Activated CD4-positive, alpha-beta T cell treated with anti-CD3 and anti-CD28 coated beads, Interleukin-10, Interleukin-2, amounts not matched to agents 100 ng/mL and 50 ng/mL, durations not matched to agents 16 hours and 8 hours (primary cell): ENCODE results near the gene ANXA3.

Source experiments
- DNase-seq: peaks from one replicate; pipeline ENCODE4 v3.0.0-alpha.2; 2020

Gene ANXA3

DNA sequence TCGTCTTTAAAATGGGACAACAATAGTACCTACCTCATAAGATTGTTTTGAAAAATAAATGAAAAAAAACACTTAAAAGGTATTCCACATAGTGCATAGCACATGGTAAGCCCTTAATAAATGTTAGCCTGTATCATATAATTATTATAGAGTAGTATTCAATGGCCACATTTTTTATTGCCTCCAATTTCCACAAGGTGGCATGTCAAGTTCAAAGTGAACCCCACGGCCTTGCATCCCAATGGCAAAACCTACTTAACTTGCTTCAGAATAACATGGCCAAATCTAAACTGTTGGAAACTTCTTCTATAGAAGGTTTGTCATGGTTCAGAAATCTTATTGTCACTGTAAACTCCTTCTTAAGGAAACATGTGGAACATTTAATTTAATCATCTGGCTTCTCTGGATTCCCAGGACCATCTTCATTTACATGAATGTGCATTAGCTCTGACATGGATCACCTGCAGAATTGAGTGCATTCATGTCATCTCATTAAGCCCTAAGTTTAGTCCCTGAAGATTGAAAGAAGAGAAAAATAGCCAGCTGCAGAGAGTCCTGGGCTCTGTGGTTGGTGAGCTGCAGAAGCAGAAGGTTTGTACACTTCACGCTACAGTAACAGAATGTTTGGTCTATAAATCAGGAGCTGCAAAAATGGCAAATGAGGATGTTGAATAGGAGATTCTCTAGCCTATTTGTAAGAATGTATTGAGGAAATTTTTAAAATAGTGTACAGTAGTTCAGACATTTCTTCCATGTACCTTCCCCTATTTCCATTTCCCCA lies 61.0 kb downstream of the ANXA3 start:
- DNase-seq: peak; percentile 48

DNA sequence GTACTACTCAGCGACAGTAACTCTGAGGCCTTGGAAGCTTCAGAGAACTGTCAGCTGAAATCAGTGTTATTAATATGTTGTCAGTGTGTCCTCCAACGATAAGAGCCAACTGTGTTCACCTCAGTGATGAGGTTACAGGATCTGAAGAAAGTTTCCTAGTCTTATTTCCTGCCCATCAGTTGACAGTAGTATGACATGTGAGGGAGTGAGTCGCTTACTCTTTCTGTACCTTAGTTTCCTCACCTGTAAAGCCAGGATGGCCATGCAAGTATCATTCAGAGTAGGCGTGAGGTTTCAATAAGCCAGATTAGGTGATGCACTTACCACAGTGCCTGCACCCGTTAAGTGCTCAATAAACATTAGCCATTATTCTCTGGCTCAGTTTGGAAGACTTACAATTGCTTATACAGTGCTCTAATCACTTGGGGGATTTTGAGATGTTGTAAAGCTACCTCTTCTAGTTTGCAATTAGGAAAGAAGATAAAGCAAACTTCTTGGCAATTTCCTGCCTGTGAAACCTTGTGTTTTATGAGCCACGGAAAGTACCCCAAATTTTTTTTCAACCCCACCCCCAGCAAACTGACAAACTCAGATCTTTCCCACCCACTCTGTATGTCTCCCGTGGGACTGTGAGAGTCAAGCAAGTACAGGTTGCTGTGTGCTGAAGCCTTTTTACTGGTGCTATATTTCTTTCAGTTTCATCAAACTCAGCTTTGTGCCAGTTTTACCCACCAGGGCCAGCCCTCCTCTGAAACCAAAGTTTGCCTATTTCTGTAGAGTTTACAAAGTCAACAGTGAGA lies 62.2 kb downstream of the ANXA3 start:
- peak; percentile 7 for DNase-seq

DNA sequence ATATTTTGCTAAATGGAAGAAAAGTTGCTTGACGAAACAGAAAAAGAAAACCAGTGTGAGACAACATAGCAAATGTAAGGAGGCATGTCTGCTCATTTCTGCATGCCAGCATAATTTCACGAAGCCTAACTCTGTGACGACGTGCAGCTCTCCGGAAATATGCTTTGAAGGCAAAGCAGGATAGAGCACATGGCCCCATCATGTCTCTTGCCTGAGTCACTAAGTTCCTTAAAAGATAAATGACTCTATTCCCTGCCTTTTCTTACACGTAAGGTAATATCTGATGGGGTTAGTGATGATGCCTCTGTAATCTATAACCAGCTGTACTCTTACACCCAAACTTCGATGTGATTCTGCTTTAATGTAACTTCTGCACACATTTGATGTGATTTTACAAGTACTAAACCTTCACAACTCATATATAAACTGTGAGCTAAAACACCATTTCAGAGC lies 64.5 kb downstream of the ANXA3 start:
- no peak for DNase-seq

DNA sequence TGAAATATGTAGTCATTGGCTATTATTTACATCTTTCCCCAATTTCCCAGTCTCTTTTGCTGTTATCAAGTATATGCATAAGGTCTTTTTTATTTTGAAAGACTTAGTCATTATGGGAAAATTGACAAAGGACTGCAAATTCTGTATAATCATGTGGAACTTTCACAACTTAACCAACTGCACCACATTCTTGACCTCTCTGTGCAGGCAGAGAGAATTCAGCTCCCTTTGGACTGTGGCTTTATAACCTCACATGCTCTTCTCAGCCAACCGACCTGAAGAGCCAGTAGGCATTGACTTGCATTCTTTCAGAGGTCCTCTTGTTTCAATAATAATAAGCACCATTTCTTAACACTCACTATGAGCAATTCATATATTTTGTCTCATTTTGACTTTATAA lies 66.9 kb downstream of the ANXA3 start:
- no peak for DNase-seq

DNA sequence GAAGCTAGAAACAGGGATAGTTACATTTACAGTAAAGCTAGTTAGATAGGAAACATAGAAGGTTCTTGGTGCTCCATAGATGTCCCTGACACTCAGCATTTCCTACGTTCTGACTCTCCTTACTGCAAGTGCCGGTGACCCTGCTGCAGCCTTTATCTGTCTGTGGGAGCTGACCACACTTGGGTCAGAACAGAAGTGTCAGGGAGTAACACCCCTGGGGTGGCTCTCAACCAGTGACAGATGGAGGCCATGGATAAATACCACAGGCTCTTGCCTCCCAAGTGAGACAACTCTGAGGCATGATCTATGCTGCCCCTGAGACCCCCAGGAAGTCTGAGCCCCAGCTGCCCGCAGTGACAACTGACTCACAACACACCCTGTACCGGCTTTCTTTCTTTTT lies 69.8 kb downstream of the ANXA3 start:
- DNase-seq: no peak

DNA sequence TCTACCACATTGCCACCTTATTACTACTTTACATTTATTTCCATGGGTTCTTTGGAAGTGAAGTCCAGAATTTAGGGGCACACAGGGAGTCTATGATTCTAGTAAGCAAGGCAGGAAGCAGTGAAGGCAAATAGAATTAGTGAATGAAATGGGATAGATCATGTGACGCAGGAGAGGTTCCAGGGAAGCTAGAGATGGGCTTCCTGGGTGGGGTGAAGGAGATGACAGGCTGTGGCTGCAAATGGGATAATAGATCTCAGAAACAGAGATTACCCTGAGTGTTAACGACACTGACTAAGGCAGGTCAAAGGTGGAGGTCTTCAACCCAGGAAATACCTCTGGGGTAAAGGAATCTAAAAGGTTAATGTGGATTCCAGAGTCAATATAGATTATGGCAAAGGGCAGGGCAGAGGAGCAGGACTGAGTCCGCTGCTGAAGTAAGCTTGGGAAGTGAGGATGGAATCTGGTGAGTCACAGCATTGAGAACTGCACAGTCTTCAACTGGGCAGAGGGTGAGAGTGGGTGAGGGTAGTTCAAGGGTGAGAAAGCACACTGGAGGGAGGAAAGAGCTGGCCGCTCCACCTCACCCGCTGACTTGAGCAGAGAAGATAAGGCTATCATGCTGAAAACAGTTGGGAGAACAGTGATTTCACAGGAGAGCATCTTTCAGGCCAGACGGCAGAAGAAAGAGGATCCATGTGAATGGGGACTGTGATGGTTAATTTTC lies 70.8 kb downstream of the ANXA3 start:
- no peak for DNase-seq

DNA sequence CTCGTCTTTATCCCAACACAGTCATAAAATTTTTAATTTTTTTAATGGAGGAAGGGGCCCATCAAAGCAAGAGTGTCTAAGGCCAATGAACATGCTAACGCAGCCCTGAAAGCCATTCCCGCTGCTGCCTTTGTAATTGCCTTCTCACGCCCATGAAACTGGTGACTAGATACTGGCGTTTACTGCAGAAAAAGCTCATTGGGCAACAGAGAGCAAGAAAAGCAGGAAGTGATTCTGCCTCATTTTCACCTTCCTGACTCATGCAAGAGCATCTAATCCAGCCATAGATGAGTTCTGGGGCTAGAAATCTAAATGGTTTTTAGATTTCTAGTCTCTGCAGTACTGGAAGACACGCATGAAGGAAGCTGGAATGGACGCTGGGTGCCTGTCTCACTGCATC lies 72.5 kb downstream of the ANXA3 start:
- no peak for DNase-seq

DNA sequence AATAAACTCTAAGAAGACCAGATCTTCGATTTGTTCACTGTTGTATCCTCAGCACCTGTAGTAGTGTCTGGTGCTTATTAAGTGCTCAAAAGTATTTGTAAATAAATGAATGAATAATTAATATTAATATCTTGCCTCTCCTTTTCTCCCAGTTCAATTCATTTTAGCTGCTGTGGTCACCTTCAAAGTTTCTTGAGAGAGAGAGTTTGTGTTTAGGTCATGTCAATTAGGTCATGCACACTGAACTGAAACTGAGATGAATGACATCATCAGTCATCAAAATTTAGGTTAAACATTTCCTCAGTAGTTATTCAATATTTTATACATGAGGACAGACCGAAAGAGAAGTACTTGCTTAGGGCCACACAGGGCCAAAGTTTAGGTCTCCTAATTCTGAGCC lies 73.5 kb downstream of the ANXA3 start:
- DNase-seq: peak; percentile 14

DNA sequence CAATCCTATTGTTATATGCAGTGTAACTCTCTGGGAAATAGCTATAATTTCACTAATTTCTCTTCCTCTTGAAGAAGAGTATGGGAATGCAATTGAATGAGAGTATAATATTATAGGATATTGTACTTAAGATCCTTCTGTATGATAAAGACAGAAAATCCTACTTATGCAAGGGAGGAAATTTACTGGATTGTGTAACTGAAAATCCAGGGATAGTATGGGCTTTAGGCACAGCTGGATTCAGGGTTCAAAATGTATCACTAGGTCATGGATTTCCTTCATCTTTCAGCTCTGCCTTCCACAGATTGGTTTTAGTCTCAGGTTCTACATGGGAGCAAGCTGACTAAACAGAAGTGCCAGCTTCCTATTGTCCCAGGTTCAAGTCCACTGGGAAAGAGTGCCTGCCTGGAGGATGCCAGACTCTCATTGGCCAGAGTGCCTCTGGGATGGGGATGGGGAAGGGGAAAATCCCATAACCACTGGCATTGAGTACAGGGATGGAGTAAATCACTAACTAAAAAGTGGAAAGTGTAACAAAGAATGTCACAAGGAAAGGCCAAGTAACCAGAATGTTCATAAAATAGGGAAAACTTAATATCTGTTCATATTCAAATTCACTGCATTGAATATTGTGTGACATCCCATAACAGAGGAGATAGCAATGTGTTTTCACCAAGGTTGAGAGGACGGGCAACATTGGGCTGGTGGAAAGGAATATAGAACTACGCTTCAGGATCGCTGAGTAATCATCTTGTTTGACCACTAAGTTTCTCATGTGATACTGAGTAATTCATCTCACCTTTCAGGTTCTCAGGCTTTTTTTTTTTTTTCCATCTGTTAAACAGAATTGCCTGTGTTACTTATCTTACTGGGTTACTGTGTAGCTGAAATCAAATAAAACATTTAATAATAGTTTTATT lies 75.7 kb downstream of the ANXA3 start:
- peak; percentile 10 for DNase-seq

DNA sequence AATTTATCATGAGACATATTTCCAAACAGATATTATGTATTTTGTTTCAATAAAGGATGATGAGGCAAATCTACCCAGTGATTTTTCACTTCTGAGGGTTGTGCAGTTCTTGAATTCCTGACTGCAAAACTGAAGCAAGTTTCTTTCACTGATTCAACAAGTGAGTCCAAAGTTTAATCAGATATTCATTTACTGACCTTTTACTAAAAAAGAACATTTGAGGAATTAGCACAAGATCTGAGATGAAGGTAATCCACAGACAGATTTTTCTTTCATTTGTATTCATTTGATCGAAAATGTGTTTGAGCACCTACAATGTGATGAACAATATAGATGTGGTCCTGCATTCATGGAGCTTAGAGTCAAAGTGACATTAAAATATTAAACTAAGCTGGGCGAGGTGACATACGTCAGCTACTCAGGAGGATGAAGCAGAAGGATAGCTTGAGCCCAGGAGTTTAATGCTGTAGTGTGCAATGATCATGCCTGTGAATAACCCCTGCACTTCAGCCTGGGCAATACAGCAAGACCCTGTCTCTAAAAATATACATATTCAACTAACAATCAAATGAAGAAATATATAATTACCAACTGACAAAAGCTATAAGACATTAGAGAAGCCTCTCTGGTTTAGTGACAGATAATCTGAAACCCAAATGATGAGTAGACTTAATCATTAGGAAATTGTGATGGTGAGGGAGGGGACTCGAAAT lies 76.6 kb downstream of the ANXA3 start:
- no peak for DNase-seq

DNA sequence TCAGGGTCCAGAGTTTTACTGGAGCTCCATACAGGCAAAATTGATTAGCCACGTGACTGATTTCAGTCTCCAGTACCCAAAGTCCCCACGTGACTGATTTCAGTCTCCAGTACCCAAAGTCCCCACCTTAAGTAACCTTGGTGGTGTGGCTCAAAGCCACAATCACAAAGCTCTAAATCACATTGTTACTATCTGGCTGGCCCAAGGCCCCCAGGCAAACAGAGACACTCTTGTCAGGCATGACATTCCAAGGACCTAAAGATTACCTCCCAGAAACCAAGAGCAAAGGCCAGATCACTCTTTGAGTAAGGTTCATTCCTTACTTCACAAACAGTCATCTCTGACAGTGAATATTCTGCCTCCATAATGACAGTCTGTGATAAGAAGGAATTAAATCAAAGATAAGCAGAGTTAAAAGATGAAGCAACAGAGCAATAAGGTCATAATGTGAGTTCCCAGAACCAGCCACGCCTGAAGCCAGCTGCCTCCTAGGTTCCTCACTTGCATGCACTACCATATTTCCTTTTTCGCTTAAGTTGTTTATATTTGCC lies 78.5 kb downstream of the ANXA3 start:
- DNase-seq: no peak

DNA sequence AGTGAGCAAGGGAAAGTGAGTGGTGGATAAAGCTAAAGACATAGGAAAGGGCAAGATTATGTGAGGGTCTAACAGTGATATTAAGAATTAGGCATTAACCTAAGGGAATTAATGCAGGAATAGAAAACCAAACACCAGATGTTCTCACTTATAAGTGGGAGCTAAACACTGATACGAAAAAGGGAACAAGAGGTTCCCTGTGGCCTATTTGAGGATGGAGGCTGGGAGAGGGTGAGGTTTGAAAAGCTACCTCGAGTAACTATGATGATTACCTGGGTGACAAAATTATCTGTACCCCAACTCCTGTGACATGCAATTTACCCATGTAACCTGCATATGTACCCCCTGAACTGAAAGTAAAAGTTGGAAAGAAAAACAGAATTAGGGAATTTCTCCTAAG lies 79.0 kb downstream of the ANXA3 start:
- no peak for DNase-seq

DNA sequence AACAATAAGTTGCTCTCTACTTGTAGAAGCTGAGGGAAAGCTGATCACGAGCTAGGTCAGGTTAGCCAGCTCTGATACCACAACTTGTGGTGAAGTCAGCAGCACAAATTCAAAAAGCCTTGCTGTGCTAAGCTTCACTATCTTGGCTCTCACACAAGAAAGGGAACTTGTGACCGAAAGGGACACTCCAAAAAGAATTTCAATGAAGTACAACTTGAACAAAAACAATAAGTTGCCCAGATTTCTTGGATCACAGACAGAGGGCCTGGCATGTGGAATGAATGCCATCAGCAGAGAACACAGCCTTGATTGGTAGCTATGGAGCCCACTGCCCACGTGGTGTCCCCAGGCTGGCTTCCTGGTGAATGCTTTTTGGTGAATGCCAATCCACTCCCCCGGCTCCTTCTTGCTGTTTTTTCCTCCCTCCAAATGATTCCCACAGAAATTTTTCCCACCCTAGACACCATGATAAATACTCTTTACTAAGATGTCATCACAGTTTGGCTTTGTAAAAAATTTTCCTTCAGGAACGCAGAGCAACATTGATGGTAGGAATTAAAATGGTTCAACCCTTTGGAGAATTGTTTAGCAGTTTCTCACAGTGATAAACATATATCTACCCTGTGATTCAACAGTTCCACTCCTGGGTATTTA lies 82.6 kb downstream of the ANXA3 start:
- DNase-seq: no peak

DNA sequence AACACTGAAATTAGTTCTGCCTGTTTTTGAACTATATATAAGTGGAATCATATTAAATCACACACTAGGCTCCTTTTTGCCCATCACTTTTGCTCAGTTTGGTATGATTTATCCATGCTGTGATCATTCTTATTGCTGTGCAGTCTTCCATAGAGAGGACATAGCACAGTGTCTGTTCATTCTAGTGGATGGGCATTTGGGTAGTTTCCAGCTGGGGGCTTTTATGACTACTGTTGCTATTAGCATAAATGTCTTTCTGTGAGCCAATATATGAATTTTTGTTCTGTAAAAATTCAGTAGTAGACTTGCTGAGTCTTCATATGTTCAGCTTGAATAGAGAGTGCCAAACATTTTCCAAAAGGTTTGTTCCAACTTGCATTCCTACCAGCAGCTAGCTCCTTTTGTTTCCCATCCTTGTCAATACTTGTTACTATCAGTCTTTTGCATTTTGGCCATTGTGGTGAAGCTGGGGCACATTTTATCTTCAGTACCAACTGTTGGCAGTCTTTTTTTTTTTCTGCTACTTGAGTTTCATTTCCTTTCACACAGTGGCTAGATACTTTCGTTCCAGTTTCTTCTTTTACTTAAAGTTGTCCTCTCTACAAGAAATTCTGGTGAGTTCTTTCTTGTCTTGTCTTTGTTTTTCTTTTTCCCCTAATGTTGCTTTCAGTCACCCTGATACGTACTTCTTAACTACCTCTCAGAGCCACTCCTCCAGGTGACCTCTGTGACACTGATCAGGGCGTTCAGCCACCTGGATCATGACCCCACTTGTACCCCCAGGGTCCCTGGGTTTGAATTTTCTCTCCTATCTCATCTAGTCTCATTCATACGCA lies 87.0 kb downstream of the ANXA3 start:
- DNase-seq: peak; percentile 39

DNA sequence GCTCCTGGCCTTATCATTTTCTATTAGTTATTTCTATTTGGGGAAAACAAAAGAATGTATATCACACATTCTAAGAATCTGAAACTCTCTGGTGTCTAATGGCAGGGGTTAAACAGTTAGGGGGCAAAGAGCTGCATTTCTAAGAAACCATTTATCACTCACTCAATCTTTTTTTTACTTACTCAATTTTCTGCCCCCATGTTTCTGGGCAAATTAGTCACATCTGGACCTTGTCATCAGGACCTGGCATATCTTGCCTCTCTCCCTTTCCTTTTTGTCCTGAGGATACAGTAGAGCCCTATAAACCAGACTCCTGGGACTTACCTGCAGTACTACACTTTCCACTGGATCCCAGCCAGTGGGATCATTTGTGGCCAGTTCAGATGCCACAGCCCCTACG lies 89.1 kb downstream of the ANXA3 start:
- no peak for DNase-seq

DNA sequence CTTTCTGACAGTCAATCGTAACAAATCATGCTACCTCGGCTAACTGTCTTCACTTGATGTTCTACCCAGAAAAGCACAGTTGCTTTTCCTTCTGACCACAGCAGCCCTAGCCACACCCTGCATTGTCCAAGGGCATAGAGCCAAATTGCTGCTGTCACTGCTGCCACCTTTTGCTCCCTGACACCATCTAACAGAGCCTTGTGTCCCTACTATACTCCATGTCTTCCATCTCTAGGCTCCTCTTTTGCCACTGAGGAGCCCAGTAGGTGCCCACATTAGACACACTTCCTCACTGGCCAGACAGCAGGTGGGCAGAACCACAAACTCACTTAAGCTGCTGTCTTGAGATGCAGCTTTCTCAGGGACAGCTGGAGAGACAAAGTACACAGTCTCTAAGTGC lies 91.4 kb downstream of the ANXA3 start:
- DNase-seq: no peak

DNA sequence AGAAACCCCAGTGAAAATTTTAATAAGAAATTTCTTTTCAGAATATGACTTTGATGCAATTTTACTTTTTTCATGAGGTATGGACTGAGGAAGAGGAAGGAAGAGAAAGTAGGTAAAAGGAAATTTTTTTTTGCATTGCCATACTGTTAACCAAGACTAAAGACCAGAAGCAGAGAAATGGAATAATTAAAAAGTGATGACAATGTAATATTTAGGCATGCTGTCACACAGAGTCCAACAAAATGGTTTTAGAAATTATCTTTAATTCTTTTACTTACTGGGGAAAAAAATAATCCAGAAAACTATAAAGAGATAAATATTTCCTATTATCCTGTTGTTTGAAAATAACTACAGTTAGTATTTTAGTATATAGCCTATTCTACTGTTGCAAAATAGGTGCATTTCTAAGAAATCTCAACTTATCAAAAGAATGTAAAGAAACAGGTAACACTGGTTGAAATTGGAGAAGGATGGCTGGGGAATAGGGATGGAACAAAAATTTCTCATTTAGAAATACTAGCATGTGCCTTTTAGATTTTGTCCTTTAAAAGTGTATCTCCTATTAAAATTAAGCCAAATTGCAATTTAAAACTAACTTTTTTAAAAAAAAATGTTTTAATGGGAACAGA lies 92.6 kb downstream of the ANXA3 start:
- no peak for DNase-seq

DNA sequence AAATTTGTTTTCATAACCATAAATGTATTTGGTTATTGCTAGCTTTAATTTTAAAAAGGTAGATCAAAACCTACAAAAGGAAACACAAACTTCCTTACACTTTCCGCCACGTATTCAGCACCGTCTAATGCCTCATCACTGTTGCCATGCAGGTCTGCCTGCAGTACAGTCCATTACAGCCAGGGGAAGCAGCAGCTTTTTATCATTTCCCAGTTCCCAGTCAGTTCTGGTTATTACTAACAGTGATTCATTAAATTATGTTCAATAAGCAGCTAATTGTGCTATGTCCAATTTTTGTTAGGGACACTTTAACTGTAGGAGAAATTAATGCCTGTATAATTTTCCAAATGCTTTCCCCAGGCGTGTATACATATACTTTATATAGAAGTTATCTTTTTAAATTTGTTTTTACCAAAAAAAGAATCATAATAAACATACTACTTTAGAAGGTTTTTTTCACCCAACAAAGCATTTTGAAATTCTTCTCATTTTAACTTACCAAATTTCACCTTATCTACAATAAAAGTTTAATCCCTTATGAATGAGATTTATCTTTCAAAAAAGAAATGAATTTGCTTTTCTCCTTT lies 93.3 kb downstream of the ANXA3 start:
- DNase-seq: peak; percentile 69
